GOT3 (cell line): ENCODE measurements around the gene GTF2F2.
"Not testable (repeated sequence)": the region's sequence is repeated elsewhere in the genome, so short reads cannot be mapped to it uniquely, and the experiment has no call there.

Experiments used
- DNase-seq: peaks from one replicate; lab custom pipeline; 2025; ENCODE audit warnings: mixed read lengths; lab: John Stamatoyannopoulos, UW

The GTF2F2 gene

GRCh38 chr13:45254396-45254795 is 134.1 kb downstream of the GTF2F2 start:
- DNase-seq = no peak

DNA sequence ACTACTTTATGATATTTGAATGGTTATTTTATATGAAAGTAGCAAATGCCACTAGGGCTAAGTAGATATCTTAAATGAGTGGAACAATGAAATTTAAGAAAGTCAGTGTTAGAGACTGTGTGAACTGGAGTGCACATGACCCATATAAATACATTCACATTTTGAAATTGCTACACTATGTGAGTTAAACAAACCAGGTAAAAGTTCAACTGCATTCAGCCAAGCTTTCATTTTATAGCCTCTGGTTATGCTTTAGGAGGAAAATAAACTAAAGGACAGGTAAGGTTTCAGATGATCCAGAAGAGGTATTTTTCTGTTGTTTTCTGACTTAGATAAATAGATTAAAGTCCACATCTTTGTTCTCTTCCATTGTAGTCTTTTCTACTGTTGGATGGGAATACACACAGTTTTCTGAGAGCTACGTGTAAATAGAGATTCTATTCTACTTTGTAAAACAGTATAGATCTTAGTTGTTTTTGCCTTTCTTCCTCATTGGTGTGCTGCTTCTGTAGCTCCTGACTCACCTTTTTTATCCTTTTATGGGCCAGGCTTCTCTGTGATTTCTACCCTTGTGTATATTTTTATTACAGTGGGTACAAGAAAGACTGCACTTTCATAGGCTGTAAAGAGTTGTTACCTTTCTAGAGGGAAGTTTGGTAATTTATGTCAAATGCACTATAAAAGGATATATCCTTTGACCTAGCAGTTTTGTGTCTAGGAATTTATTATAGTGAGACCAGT is 135.1 kb downstream of the GTF2F2 start:
- DNase-seq = no peak

GRCh38 chr13:45256254-45256653 is 135.9 kb downstream of the GTF2F2 start:
- no peak for DNase-seq

DNA sequence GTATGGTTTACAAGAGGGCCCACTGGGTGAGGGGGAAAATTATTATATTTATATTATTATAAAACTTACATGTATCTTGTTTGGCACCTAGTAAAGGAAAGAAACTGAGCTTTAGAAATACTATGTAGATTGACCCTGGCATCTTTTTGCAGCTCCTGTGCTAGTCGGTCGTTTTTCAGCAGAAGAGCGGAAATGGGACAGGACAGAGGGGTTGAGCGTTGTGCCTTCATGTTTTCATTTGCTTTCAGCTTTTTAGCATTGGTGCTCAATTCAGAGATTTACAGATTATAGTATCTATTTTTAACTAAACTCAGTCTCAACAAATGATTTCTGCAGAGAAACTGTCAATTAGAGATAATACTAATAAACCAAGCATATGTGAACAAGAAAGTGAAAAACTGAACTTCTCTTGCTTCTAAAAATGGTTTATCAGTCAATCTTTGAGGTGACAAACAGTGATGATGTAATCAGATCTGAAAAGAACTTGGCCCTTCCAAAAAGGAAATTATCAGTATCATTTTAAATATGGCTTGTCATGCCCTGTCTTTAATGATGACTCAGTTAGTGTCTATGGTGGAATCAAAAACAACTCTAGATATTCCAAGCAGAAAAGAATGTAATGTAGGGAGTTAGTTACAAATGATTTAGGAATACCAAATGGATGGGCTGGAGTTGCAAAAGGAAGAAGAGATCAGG is 137.5 kb downstream of the GTF2F2 start:
- no peak for DNase-seq

DNA sequence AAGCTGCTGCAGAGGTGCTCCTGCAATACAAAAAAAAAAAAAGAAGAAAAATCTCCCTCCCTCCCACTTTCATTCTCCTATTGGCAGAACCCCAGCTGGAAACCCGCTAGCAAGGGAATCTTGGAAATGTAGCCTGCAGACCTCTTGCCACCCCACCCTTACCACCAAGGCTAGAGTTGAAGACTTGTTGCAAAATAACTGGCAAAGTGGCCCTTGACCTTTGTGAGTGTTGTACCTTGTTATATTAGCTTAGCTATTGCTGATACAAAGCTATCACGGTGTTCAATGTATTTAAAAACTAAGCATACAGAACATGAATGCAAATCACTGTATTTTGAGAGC is 138.0 kb downstream of the GTF2F2 start:
- DNase-seq = no peak

DNA sequence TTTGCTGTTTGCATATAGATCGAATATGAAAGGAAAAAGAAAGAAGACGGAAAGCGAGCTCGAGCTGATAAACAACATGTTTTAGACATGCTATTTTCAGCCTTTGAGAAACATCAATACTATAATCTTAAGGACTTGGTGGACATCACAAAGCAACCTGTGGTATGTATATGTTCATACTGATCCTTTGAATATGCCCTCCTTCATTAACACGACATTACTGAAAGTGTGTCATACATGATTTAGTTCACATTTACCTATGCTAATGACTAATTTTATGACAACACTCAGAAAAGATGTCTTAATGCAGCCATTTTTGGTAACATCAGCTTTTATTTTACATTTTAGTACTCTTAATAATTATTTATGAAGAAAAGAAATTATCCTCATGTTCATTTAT is 146.9 kb downstream of the GTF2F2 start:
- DNase-seq = no peak

DNA sequence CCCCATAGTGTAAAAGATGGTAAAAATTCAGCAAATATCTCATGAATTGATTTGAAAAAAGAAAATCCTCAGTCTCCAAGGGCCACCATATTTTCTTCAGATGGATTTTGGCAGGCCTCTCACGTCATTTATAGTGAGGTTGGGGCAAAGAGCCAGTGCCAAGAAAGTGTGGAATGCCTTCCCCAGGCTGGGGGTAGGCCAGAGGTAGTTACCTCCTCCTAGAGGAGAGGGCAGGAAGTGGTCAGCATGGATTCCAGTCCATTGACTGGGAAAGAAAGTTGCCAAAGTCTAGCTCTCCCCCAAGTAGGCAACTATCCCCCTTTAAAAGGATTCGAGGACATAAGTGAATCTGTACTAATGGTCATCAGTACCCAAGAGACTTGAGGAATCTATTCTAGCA is 148.9 kb downstream of the GTF2F2 start:
- no peak for DNase-seq

DNA sequence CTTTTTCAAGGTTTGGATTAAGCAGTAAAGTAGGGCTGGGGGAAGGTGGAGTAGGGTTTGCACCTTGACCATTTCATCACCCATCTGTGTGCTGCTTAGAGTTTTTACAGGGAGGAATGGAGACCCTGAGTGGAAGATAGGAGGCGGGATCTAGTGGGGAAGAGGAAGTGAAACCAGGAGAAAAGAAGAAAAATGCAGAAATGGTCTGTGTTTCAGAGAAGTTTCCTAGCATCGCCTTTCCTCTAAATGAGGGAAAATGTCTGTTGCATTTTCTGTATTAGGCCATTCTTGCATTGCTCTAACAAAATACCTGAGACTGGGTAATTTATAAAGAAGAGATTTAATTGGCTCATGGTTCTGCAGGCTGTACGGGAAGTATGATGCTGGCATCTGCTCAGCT is 156.6 kb downstream of the GTF2F2 start:
- no peak for DNase-seq

GRCh38 chr13:45278096-45278645 is 157.9 kb downstream of the GTF2F2 start:
- no peak for DNase-seq

DNA sequence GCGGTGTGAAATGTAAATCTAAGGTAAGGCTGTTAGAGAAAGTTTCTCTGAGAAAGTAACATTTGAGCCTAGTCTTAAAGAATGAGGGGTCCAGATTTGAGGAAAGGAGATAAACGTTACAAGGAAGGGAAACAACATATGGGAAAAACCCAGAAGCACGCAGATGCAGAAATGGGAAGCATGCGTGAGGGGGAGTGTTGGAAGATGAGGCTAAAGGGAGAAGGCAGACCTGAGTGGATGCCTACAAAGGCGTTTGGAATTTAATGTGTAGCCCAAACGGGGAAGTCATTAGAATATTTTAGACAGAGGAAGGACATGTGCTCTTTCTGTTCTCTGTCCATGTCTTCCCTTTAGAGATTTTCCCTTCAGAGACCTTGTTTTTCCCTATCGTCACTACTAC is 159.7 kb downstream of the GTF2F2 start:
- DNase-seq = no peak

DNA sequence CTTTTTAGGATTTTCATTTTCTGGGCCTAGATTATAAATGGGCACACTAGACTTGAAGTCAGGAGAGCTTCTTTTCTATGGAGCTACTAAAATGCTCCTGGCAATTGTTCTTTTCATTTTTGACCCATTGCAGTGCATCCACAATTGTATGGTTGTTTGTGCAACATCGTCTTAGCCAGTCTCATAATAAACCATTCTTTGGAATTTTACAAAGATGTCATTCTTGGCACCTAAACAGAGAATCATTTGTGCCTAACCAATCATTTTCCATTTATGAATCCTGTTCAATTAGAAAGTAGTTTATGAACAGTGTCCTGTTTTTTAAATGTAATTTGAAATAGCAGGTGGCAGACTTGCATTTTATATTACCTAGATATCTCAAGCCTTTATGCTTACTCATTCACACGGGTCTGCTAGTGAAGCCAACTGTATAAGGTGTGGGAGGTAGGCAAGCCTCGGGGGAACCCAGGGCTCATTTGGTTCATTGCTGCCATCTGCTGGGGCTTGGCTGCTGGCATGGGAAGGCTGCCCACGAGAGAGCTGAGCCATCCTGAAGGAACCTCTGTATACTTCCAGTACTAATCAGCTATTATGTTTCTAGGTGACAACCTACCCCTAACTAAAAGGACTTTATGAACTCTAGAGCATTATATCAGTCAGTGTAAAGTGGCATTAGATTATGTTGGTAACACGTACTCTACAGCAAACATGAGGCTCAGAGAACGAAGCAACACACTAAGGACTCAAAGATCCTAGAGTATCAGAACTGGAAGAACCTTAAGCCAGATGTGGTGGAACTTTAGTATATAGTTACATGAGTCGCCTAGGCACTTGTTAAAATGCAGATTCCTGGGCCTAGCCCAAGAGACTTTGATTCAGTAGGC is 160.7 kb downstream of the GTF2F2 start:
- DNase-seq = no peak

GRCh38 chr13:45282994-45283393 is 162.7 kb downstream of the GTF2F2 start:
- DNase-seq = no peak

DNA sequence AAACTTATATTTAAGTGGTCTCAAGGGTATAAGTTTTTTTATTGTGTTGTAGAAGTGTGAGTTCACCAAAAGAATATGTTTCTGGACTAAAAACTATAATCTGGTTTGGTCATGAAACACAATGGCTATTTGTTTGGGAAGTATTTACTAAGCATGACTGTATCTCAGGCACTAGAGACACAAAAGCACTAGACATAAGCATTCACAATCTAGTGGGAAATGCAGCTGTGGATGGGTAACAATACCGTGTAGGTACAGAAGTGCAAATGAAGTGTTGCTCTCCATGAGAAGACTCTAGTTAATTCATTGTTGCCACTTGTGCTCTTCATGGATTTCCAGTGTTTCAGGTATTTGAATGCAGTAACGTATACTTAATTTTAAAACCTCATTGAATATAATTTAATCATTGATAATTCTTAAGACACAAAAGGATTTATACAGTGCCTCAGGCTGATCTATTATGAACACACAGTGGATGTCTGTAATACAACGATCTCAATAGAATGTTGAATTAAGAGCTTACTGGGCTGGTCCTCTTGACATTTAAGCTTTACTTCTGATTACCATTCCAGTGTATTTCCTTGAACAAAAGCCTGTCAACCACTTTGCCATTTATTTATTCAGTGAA is 169.7 kb downstream of the GTF2F2 start:
- no peak for DNase-seq

- DNase-seq = no peak
These were observed 171.9 kb downstream of the GTF2F2 start for GRCh38 chr13:45292176-45292575.

DNA sequence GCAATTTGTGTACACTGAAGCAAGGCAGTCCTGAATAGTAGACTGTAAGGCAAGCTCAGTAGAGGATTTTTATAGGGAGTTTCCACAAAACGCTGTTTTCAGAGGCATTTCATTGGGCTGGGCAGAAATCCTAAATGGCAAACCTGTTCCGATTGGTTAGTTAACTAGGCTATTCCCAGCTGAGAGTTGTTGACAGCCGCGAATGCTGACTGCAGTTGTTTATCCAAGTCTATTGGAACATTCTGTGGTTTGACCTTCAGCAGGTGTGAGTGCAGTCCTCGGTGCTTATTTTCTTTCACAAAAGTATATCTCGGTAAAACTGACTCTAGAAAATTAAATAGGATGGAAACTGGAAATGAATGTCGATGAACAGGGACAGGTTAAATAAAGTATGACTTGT is 175.2 kb downstream of the GTF2F2 start:
- DNase-seq = no peak

DNA sequence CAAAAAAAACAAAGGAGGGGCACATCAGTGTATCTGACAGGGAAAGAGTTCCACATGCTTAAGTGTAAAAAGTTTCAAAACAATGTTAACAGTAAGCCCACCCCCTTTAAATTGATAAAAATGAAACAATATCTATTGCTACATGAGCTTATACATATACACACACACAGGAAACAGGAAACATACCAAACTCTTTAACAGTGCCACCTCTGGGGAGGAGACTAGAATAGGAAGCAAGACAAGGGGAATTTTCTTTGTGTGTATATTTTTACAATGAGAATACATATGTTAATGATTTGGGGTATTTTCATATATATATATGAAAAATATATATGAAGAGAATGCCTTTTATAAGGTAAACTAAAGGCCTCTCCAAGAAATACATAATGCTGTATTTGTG is 175.9 kb downstream of the GTF2F2 start:
- DNase-seq = no peak

- DNase-seq = no peak
These were observed 177.3 kb downstream of the GTF2F2 start for GRCh38 chr13:45297456-45298205.

DNA sequence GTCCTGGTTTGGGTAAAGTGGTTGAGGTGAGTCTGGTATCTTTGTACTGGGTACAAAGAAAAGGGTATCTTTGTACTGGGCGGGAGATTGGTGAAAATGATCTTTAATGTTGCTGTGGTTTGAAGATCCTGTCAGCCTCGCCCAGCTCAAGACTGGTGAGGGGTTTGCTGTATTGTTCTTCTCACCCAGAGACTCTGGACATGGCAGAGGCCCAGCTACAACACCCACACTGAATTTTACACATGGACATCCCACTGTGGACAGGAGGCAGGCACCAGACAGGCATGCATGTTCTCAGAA is 177.8 kb downstream of the GTF2F2 start:
- DNase-seq = no peak

DNA sequence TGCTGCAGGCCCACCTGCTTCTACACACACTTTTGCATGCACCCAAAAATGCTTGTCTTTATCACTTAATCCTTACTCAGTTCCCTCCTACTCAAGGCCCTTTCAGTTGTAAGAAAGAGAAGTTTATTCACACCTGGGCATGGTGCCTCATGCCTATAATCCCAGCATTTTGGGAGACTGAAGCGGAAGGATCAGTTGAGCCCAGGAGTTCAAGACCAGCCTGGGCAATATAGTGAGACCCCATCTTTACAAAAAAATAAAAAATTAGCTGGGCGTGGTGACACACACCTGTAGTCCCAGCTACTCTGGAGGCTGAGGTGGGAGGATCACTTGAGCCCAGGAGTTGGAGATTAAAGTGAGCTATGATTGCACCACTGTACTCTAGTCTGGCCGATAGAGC is 178.2 kb downstream of the GTF2F2 start:
- not testable (repeated sequence) for DNase-seq

- no peak for DNase-seq
These were observed 178.9 kb downstream of the GTF2F2 start for GRCh38 chr13:45299194-45299593.

DNA sequence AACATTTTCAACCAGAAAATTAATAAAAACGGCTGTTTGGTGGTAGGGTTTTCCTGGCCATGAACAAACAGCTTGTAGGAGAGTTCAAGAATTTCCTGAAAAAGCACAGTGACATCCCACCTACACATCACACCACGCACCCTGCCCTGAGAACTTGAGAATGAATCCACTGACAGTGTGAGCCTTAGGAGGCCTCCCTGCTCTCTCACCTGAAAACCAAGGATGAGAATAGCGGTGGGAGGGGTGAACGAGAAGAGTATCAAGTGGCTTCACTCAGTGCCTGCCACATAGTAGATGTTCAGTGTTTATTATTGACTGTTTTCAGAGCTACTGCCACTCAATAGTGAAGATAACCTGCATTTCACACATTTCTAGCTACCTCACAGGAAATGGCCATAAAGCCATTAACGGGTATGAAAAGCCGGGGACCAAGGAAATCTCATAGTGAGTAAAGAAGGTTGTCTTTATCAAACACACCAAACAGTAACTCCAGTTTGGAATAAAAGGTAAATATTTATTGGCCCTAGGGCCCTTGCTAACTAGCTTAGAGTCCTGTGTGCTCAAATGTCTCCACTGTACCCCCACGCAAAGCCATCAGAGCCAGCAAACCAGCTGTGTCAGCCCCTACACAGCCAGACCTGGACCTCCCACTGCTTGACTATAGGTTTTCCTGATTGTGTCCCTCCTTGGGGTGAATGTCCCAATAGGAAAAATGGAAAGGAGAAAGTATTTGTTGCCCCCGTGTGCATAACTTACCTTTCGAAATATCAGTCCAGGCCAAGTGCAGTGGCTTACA is 180.1 kb downstream of the GTF2F2 start:
- no peak for DNase-seq
